C4-2B (cell line): ENCODE data around the gene SERPINH1.

ENCODE experiments used
- ZFX ChIP-seq: fragments of 450-650 bp; IDR thresholded peaks from 2 replicates; pipeline ENCODE4 v1.6.1; 2017
- TF ChIP-seq, protein P1 (sequence below): fragments of 450-650 bp; conservative IDR thresholded peaks from 2 replicates; pipeline ENCODE4 v1.5.1; 2017; ENCODE audit warnings: mild to moderate bottlenecking

DNA sequence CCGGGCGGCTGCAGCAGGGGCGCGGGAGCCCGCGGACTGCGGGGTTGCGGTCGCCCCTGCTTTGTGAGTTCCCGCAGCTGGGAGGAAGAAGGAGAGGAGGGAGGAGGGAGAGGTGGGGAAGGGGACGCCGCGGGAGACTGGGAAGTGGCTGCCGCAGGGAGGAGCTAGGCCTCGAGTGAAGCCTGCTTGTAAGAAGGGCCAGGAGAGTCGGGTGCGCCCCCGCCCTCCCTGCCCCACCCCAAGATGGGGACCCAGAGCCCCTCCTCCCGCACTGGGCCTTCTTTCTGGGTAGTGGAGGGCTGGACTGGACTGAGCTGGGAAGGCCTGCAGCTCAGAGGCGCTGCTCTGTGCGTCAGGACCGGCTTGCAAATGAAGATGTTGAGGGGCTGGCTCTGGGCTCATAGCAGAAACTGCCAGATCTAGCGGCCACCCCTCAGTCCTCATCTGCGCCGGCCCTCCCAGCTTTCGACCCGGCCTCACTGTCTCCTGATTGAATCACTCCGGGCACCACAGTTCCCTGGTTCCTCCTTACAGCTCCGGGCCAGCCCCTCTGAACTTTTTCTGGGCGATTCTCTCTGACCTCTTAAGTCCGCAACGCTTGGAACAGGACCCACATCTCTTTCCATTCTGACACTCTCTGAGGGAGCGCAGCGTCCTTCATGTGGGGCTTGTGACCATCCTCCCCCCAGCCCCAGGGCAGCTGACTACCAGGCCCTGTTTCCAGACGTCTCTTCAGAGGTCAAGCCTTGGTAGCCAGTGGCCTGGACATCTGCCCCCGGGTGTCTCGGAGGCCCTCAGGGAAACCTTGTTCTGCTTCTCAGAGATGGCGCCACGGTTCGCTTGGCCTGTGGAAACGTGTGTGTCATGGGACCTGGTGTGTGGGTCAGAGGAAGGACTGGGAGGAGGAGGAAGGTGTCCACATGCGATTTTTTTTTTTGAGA lies 21.9 kb downstream of the SERPINH1 start:
- TF ChIP-seq, protein P1, sequence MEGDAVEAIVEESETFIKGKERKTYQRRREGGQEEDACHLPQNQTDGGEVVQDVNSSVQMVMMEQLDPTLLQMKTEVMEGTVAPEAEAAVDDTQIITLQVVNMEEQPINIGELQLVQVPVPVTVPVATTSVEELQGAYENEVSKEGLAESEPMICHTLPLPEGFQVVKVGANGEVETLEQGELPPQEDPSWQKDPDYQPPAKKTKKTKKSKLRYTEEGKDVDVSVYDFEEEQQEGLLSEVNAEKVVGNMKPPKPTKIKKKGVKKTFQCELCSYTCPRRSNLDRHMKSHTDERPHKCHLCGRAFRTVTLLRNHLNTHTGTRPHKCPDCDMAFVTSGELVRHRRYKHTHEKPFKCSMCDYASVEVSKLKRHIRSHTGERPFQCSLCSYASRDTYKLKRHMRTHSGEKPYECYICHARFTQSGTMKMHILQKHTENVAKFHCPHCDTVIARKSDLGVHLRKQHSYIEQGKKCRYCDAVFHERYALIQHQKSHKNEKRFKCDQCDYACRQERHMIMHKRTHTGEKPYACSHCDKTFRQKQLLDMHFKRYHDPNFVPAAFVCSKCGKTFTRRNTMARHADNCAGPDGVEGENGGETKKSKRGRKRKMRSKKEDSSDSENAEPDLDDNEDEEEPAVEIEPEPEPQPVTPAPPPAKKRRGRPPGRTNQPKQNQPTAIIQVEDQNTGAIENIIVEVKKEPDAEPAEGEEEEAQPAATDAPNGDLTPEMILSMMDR = no peak
- no peak for TF ChIP-seq ZFX
